ENCODE measurements around the gene TSR3.

The TSR3 gene

DNA sequence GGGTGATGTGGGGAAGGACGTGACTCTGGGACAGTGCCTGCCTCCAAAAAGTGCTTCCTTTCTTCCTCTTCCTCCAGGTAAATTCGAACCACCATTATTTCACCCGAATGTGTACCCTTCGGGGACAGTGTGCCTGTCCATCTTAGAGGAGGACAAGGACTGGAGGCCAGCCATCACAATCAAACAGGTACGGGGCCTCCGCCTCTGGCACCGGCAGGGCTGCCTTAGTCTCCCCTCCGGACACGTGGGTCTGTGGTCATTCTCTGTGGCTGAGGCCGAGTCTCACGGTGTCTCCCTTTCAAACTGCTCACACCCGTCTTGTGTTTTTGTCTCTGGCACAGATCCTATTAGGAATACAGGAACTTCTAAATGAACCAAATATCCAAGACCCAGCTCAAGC lies 31.6 kb downstream of the TSR3 start:
- Histone ChIP-seq H3K79me2 (ENCODE audit: low read length) (peaks cover 41% of the 10 kb centered on the region), H3K4me3 (ENCODE audit: low read length) (no peak overlapping the region), H3F3A (ENCODE audit: insufficient read depth, low read length) (no peaks in the 10 kb centered on the region), H4K20me1 (ENCODE audit: insufficient read depth, low read length) (0 out of 2 replicates have a peak, but pooled peaks cover 2% of the 10 kb centered on the region), H3K9me2 (replicated peaks; ENCODE audit: insufficient read depth, low read length) (no peaks in the 10 kb centered on the region), H3K4me2 (ENCODE audit: low read depth, low read length) (no peak overlapping the region), H3K4me1 (ENCODE audit: low read length) (no peaks in the 10 kb centered on the region), H3K9ac (ENCODE audit: low read length) (no peak overlapping the region), H2AFZ (ENCODE audit: low read length) (no peak overlapping the region), H3K36me3 (replicated peaks; ENCODE audit: insufficient read depth, low read length) (peaks cover 15% of the 10 kb centered on the region), H3K27ac (ENCODE audit: low read length) (no peak overlapping the region), H3K27me3 (replicated peaks; ENCODE audit: insufficient read depth, low read length) (no peaks in the 10 kb centered on the region), H3K9me3 (replicated peaks; ENCODE audit: insufficient read depth, low read length) (no peaks in the 10 kb centered on the region)
- TF ChIP-seq EZH2phosphoT487 (IDR thresholded peaks at IDR 0.05; ENCODE audit: low read length) (no peak), EZH2 (optimal IDR thresholded peaks at IDR 0.05; ENCODE audit: low read depth, low read length) (no peak)
- TF ChIP-seq, protein P1, sequence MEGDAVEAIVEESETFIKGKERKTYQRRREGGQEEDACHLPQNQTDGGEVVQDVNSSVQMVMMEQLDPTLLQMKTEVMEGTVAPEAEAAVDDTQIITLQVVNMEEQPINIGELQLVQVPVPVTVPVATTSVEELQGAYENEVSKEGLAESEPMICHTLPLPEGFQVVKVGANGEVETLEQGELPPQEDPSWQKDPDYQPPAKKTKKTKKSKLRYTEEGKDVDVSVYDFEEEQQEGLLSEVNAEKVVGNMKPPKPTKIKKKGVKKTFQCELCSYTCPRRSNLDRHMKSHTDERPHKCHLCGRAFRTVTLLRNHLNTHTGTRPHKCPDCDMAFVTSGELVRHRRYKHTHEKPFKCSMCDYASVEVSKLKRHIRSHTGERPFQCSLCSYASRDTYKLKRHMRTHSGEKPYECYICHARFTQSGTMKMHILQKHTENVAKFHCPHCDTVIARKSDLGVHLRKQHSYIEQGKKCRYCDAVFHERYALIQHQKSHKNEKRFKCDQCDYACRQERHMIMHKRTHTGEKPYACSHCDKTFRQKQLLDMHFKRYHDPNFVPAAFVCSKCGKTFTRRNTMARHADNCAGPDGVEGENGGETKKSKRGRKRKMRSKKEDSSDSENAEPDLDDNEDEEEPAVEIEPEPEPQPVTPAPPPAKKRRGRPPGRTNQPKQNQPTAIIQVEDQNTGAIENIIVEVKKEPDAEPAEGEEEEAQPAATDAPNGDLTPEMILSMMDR (IDR thresholded peaks at IDR 0.05; ENCODE audit: low read length), result no peak
- no peak for DNase-seq

DNA sequence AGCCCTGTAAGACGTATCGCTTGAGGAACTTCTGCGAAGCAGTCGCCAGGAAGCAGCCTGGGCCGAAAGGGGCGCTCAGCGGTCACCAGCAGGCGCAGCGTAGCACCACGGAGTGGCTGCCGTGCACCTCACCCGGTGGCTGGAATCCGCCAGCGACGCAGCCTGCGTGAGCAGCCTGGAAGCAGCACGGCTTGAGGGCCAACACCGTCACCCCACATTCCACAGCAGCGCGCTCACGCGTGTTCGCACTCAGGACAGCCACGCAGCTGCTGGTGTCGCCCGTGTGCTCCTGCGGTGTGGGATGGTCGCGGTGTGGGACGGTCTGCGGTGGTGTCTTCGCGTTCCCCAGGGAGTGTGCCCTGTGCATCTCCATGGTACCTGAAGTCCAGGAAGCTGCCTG lies 32.6 kb downstream of the TSR3 start:
- H3K4me1 ChIP-seq (ENCODE audit: low read length), result no peaks in the 10 kb centered on the region
- no peak for TF ChIP-seq EZH2phosphoT487 (IDR thresholded peaks at IDR 0.05; ENCODE audit: low read length)
- TF ChIP-seq, protein P1 (IDR thresholded peaks at IDR 0.05; ENCODE audit: low read length), result no peak
- no peak for TF ChIP-seq EZH2 (optimal IDR thresholded peaks at IDR 0.05; ENCODE audit: low read depth, low read length)
- H3K27ac ChIP-seq (ENCODE audit: low read length), result no peak overlapping the region
- peaks cover 15% of the 10 kb centered on the region for H3K36me3 ChIP-seq (replicated peaks; ENCODE audit: insufficient read depth, low read length)
- H3K4me2 ChIP-seq (ENCODE audit: low read depth, low read length), result no peak overlapping the region
- H3K9me2 ChIP-seq (replicated peaks; ENCODE audit: insufficient read depth, low read length), result no peaks in the 10 kb centered on the region
- no peaks in the 10 kb centered on the region for H3K27me3 ChIP-seq (replicated peaks; ENCODE audit: insufficient read depth, low read length)
- H3F3A ChIP-seq (ENCODE audit: insufficient read depth, low read length), result no peaks in the 10 kb centered on the region
- H4K20me1 ChIP-seq (ENCODE audit: insufficient read depth, low read length), result peaks cover 6% of the 10 kb centered on the region; the same call in 1 of the 2 replicates
- peaks cover 52% of the 10 kb centered on the region for H3K79me2 ChIP-seq (ENCODE audit: low read length)
- DNase-seq, result no peak
- H3K9me3 ChIP-seq (replicated peaks; ENCODE audit: insufficient read depth, low read length), result no peaks in the 10 kb centered on the region
- H3K9ac ChIP-seq (ENCODE audit: low read length), result no peak overlapping the region
- H3K4me3 ChIP-seq (ENCODE audit: low read length), result no peak overlapping the region
- no peak overlapping the region for H2AFZ ChIP-seq (ENCODE audit: low read length)

DNA sequence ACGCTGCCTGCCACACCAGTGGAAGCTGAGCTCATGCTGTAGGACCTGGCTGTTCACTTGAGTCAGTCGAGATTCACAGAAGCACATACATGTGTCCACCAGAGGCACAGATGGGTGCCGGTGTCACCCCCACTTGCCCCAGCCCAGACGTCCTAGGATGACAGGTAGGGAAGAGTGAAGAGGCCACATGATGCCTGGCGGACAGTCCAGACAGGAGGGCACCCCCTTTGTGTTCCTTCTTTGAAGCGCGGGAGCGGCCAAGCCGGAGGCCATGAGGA lies 33.5 kb downstream of the TSR3 start:
- no peak for TF ChIP-seq EZH2 (optimal IDR thresholded peaks at IDR 0.05; ENCODE audit: low read depth, low read length)
- TF ChIP-seq EZH2phosphoT487 (IDR thresholded peaks at IDR 0.05; ENCODE audit: low read length), result no peak
- TF ChIP-seq, protein P1 (IDR thresholded peaks at IDR 0.05; ENCODE audit: low read length), result no peak
- Histone ChIP-seq H3K9ac (ENCODE audit: low read length) (no peak overlapping the region), H3K9me3 (replicated peaks; ENCODE audit: insufficient read depth, low read length) (no peaks in the 10 kb centered on the region), H3K27me3 (replicated peaks; ENCODE audit: insufficient read depth, low read length) (no peaks in the 10 kb centered on the region), H3F3A (ENCODE audit: insufficient read depth, low read length) (no peaks in the 10 kb centered on the region), H3K4me2 (ENCODE audit: low read depth, low read length) (no peak overlapping the region), H2AFZ (ENCODE audit: low read length) (no peak overlapping the region), H3K79me2 (ENCODE audit: low read length) (peaks cover 60% of the 10 kb centered on the region), H3K4me3 (ENCODE audit: low read length) (no peak overlapping the region), H4K20me1 (ENCODE audit: insufficient read depth, low read length) (peaks cover 13% of the 10 kb centered on the region), H3K4me1 (ENCODE audit: low read length) (no peaks in the 10 kb centered on the region), H3K27ac (ENCODE audit: low read length) (no peak overlapping the region), H3K9me2 (replicated peaks; ENCODE audit: insufficient read depth, low read length) (no peaks in the 10 kb centered on the region), H3K36me3 (replicated peaks; ENCODE audit: insufficient read depth, low read length) (peaks cover 15% of the 10 kb centered on the region)
- no peak for DNase-seq
